Epidermal melanocyte (primary cell): ENCODE results near the gene ABCC10.
"Not testable (repeated sequence)": the region's sequence is repeated elsewhere in the genome, so short reads cannot be mapped to it uniquely, and the experiment has no call there.

Experiments
- DNase-seq: peaks from one replicate; pipeline ENCODE4 v3.0.0; 2011; ENCODE audit warnings: low spot score; ENCODE audit not compliant: insufficient read length

Gene ABCC10

GRCh38 chr6:43407296-43407695, 20.0 kb upstream of the ABCC10 start:
- no peak for DNase-seq

GRCh38 chr6:43408259-43408658, 19.1 kb upstream of the ABCC10 start:
- DNase-seq: no peak

- DNase-seq: not testable (repeated sequence)
Measured at GRCh38 chr6:43410776-43411175, 16.6 kb upstream of the ABCC10 start.

- DNase-seq: no peak
Measured at GRCh38 chr6:43412541-43412940, 14.8 kb upstream of the ABCC10 start.

GRCh38 chr6:43413002-43413401, 14.3 kb upstream of the ABCC10 start:
- DNase-seq: no peak

GRCh38 chr6:43415275-43415674, 12.1 kb upstream of the ABCC10 start:
- DNase-seq: not testable (repeated sequence)

GRCh38 chr6:43416935-43417334, 10.4 kb upstream of the ABCC10 start:
- no peak for DNase-seq

- no peak for DNase-seq
Measured at GRCh38 chr6:43420012-43420709, 7.2 kb upstream of the ABCC10 start.

GRCh38 chr6:43421831-43422230, 5.5 kb upstream of the ABCC10 start:
- no peak for DNase-seq

- DNase-seq: not testable (repeated sequence)
Measured at GRCh38 chr6:43425083-43425482, 2.3 kb upstream of the ABCC10 start.

GRCh38 chr6:43426928-43427405, 374 bp upstream of the ABCC10 start:
- no peak for DNase-seq

GRCh38 chr6:43428112-43428570, 800 bp downstream of the ABCC10 start:
- no peak for DNase-seq

GRCh38 chr6:43428874-43429273, 1.5 kb downstream of the ABCC10 start:
- peak; percentile 38 for DNase-seq

GRCh38 chr6:43432009-43432945, 4.9 kb downstream of the ABCC10 start:
- DNase-seq: no peak

GRCh38 chr6:43433148-43433547, 5.8 kb downstream of the ABCC10 start:
- no peak for DNase-seq

- no peak for DNase-seq
Measured at GRCh38 chr6:43434001-43434840, 6.9 kb downstream of the ABCC10 start.

- no peak for DNase-seq
Measured at GRCh38 chr6:43434943-43435342, 7.6 kb downstream of the ABCC10 start.

- DNase-seq: no peak
Measured at GRCh38 chr6:43435682-43436437, 8.5 kb downstream of the ABCC10 start.

GRCh38 chr6:43436577-43437282, 9.4 kb downstream of the ABCC10 start:
- no peak for DNase-seq

- DNase-seq: no peak
Measured at GRCh38 chr6:43437700-43438099, 10.4 kb downstream of the ABCC10 start.
